Activated CD4-positive, alpha-beta T cell treated with anti-CD3 and anti-CD28 coated beads, Interleukin-2, Interleukin-4, amounts not matched to agents 100 ng/mL and 50 ng/mL, durations not matched to agents 16 hours and 8 hours (primary cell): Measurements from ENCODE around the gene VTA1.
"Not testable (repeated sequence)": the region's sequence is repeated elsewhere in the genome, so short reads cannot be mapped to it uniquely, and the experiment has no call there.

Source experiments
- DNase-seq: peaks from one replicate; pipeline ENCODE4 v3.0.0-alpha.2; 2020; ENCODE audit warnings: low spot score

Gene VTA1

DNA sequence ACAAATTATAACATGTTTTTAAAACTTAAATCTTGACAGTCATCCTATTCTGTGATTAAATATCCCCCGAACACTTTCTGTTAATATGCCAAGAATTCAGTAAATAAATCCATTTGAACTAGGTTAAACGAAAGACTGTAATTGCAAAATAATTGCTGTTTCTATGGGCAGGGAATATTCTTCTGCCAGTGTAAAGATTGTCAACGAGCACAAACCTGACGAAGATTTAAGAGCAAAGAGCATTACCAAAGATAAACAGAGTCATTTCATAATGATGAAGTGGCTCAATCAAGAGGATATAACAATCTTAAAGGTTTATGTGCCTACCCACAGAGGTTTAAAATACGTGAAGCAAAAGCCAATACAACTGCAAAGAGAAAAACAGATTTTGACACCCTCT, 78.5 kb downstream of the VTA1 start:
- no peak for DNase-seq

DNA sequence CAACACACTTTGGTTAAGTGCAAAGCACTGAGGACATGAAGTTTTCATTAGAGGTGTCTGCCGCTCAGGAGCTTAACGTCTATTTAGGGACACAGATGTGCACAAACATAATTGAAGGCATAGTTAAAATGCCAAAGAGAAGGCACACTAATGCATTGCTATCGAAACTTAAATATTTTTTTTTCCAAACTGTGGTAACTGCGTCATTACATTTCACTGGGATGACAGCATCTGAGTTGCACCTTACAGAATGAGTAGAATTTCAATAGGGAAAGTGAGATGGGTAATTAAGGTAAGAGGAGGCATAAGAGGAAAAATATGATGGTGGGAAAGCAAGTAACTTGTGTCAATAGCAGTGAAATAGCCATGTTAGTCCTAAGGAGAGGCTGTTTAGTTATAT, 79.7 kb downstream of the VTA1 start:
- DNase-seq: no peak

DNA sequence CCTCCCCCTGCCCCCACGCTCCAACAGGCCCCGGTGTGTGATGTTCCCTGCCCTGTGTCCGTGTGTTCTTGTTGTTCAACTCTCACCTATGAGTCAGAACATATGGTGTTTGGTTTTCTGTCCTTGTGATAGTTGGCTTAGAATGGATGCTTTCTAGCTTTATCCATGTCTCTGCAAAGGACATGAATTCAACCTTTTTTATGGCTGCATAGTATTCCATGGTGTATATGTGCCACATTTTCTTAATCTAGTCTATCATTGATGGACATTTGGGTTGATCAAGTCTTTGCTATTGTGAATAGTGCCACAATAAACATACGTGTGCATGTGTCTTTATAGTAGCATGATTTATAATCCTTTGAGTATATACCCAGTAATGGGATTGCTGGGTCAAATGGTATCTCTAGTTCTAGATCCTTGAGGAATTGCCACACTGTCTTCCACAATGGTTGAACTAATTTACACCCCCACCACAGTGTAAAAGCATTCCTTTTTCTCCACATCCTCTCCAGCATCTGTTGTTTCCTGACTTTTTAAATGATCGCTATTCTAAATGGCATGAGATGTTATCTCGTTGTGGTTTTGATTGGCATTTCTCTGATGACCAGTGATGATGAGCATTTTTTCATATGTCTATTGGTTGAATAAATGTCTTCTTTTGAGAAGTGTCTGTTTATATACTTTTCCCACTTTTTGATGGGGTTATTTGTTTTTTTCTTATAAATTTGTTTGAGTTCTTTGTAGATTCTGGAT, 82.6 kb downstream of the VTA1 start:
- DNase-seq: not testable (repeated sequence)

DNA sequence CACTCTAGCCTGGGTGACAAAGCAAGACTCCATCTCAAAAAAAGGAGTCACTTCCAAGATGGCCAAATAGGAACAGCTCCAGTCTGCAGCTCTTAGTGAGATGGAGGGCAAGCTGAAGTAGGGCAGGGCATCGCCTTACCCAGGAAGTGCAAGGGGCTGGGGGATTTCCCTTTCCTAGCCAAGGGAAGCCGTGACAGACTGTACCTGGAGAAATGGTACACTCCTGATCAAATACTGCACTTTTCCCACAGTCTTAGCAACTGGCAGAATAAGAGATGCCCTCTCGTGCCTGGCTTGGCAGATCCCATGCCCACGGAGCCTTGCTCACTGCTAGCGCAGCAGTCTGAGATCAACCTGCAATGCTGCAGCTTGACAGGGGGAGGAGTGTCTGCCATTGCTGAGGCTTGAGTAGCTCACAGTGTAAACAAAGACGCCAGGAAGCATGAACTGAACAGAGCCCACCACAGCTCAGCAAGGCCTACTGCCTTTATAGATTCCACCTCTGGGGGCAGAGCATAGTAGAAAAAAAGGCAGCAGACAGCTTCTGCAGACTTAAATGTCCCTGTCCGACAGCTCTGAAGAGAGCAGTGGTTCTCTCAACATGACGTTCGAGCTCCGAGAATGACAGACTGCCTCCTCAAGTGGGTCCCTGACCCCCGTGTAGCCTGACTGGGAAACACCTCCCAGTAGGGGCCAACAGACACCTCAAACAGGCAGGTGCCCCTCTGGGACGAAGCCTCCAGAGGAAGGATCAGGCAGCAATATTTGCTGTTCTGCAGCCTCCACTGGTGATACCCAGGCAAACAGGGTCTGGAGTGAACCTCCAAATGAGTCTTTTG, 85.4 kb downstream of the VTA1 start:
- peak; percentile 3 for DNase-seq

DNA sequence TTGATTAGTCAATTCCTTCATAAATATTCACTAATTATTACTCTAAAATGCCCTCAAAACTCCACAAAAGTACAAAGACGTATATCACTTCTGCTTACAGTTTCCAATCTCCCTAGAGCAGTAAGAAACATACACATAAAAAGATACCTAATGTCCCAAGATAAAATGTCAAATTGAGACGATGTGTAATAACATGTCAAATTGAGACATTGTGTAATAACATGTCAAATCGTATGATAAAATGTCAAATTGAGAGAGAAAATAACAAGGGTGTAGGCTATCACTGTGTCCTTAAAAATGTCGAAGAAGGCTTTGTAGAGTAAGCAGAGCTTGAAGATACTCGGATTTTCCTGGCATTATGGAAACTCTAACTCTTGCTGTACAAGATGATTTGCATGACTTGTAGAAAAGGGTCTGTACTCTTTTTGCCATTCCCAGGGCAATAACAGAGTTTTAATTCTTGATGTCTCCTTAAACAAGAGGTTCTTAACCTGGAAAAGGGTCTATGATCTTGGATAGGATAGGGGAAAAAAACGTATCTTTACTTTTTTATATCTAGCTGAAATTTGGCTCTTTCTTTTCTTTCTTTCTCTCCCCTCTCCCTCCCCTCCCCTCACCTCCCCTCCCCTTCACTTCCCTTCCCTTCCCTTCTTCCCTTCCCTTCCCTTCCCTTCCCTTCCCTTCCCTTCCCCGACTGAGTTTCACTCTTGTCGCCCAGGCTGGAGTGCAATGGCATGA, 87.1 kb downstream of the VTA1 start:
- DNase-seq: no peak

DNA sequence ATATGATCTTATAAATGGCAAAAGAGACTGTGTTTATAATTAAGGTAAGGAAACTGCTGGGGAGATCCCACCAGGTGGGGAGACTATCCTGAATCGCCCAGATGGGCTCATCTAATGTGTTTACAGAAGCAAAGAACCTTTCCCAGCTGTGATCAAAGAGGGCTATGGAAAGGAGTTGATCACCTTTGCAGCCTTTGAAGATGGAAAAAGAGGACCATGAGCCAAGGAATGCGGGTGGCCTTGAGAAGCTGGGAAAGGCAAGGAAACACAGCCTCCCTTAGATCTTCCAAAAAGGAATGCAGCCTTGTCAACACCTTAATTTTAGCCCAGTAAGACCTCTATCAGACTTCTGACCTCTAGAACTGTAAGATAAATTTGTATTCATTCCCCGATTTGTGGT, 88.2 kb downstream of the VTA1 start:
- DNase-seq: no peak

DNA sequence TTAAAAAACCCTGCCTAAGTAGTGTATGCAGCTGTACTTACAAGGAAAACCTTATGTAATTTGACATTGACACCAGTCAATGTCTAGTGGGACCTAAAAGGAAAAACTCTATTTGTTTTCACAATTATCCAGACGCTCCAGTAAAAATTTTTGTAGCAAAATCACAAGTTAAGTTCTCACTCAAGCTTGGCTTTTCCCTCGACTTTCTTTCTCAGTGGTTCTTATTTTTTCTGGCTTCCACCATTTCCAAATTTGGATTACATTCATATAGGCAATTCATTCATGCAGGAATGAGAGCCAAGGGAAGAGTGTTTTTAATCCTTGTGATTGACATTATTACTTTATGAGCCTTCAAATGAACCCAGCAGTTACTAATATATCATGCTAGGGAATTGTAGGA, 88.7 kb downstream of the VTA1 start:
- DNase-seq: no peak

DNA sequence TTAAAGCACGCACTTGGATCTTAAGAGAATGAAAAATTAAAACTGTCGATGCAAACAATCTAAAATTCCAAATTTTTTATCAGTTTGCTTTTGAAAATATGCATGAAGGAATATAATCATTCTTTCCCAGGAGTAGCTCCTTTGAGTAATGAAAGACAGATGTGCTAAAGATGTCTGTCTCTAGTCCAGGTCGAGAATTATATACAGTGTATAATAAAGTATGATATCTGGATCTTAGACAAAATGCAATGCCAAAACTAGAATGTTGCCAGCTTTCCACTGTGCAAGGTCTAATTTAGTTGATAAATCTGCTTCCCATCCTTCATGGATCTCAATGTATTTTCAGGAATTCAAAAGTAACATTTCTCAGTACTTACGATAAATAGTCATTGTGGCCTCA, 89.6 kb downstream of the VTA1 start:
- no peak for DNase-seq

DNA sequence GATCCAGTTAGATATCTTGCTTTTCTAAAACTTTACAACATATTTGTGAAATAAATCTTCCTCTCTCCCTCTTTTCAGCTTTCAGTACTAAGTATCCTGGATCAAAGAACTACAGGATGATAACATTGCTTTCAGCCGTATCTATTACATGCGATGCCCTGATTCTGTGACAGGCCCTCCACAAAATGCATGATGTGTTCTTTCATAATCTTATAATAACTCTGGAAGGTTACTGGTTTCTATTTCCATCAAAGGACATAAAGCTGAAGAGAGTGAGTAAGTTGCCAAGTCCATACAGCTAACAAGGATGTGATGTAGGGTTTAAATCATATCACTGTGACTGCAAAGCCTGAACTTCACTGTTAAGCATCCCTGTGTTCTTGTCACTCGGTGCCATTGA, 91.8 kb downstream of the VTA1 start:
- no peak for DNase-seq

DNA sequence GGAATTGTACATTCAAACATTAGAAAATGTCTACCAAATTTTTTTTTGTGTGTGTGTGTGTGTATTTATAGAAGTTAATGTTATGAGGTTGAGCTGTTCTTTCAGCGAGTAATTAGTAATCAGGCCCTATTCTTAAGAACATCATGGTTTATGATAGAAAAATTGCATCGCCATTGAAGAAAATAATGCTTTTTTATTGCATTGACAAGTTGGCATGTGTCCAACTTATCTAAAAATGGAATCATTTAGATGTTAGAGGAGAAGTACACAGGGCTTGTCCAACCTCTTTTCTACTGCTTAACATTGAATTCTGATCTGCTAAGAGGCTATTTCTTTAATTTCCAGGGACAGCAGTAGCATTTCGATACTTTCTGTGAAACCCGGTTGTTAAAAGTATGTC, 93.1 kb downstream of the VTA1 start:
- no peak for DNase-seq

DNA sequence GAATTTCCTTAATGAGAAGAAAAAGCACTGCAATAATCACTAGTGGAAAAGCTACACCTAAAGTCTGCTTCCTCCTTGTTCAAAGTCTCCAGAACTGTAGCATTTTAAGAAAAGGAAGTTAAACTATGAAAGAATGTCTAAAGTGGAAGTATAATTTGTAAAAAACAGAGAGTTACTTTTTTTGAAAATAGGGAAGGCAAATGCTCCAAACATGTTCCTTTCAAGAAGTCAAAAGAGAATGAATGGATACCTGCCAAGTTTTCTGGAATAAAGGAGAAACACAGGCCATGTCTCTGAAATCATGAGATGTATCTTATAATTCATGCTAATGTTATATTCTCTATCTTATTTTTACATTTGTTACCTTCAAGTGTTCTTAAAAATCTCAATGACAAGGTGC, 94.0 kb downstream of the VTA1 start:
- DNase-seq: no peak

DNA sequence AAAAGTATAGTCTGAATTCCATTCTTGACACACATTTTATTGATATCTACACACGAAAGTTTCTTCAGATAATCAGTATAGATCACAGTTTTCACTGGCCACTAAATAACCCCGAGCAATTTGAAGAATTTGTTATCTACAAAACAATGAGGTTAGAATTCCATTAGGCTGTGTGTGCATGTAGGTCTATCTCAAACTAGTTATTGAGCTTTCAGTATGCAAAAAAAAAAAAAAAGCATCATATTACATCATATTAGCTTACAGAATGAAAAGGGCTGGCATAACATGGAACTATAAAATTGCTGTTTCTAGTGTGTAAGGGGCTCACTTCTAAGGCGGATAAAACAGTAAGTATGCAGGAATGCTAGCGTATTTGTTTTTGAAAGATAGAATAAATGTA, 95.2 kb downstream of the VTA1 start:
- no peak for DNase-seq

DNA sequence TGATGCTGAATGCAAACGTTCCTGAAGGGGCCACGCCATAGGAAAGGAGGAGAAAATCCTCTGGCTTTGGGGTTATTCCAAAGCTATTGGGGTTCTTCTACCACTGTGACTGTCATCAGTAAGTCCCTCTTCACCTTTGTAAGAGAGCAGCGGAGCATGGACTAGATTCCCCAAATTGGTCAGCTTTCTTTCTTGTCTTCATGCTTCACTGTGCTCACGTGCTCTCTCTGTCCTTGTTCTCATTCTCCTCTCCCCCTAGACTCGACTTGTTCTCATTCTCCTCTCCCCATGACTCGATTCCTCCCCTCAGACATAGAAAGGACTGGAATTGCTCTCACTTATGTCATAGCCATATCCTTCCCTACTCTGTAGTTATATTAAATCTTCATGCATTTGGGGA, 99.9 kb downstream of the VTA1 start:
- no peak for DNase-seq

DNA sequence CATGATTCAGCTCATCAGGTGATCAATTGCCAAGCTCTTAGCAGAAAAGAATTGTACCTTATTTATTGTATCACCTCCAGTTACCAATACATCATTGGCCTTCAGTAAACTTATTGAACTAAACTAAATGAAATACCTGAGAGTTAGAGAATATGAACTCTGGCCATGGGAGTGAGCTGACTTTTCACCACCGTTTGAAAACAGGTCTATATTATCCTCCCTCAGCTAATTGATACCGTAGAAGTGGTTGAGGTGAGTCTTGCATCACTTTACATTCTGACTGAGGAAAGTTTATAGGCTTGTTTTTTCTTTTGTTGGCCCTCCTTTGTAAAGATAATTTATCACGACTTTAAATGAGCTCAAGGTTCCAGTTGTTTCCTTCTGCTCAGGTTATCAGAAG, 102.2 kb downstream of the VTA1 start:
- DNase-seq: no peak

DNA sequence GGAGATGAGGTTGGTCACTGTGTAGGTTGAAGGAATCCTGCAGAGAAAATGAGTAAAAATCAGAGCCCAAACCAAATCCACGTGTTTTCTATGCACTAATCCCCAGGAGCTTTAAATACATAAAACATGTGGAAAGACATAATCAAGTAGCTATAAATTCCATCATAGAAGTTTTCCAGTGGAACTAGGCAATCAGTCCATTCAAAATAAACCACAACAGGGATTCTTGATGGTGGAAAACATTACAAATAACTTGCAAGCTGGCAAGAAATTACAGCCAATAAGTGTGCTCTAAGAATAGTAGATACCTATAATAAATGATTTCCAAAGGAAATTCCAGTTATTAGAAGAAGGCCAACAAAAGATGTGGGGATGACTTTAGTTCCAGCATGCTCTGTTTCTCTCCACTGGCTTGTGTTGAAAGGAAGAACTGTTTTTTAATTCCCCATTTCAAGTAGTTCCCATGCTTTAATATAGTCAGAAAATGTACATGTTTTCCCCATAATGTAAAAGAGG, 104.9 kb downstream of the VTA1 start:
- DNase-seq: no peak

DNA sequence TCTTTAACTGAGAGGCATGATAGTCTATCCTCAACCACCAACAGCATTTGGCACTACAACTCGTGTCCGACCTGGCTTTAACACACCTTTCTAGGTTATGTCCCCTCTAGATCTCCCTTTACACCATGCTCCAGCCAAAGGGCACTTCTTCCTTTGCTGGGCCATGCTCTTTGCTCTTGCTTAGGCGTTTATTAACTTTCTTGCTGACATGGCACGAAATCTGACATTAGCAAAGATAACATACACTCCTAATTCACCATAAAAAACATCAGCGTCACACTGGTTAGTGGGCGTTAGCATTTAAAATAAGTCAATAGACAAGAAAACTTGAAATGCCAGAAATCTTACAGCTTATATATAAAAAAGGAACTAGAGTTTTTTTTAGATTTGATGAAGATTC, 107.5 kb downstream of the VTA1 start:
- DNase-seq: no peak

DNA sequence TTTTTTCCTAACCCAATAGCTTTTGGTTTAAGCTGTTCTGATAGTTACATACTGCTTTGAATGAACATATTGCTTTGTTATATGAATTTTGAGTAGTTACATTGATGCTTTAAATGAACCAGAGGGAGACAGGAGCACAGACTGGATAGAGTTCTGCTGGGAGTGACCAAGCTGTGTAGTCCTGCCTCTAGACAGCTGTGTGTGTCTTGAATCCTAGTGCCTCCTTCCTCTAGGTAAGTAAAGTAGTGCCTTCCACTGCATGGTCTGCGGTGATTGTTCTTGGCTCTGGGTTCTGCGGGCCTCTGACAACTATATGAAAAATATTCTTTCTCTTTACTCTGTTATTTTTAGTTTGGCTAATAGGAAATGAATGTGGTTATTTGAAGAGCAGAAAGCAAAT, 108.7 kb downstream of the VTA1 start:
- DNase-seq: no peak

DNA sequence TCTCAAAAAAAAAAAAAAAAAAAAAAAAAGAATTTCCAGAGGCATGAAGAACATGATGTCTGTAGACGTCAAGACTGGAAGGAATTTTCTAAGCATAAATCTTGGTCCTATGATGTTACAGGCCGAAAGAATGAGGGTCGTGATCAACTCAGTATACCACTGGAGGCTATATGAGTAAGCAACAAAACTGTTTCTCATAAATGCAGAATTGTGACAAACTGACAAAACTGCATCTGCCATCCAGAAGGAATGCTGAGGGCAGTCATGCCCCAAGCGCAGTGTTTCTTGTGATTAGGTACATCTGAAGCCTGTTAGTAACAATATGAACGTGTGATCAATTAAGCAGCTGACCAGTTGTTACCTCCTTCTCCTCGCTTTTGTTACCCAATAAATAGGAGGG, 111.2 kb downstream of the VTA1 start:
- DNase-seq: no peak

DNA sequence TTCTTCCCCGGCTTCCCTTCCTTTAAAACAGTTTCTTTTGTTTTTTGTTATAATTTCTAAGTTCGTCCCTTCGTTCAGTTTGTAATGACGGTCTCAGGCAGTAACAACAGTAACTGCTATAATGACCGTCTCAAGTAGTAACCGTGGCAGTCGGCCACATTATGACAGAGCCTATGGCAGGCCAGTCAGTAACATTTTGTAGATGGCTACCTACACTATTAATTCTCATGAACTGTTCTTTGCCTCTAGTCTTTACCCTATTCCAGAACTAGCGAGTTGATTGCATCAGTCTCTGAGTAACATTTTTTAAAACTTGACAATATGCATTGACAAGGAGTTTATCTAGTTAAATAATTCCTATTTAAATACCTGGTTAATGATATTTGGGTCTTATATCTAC, 111.7 kb downstream of the VTA1 start:
- no peak for DNase-seq

DNA sequence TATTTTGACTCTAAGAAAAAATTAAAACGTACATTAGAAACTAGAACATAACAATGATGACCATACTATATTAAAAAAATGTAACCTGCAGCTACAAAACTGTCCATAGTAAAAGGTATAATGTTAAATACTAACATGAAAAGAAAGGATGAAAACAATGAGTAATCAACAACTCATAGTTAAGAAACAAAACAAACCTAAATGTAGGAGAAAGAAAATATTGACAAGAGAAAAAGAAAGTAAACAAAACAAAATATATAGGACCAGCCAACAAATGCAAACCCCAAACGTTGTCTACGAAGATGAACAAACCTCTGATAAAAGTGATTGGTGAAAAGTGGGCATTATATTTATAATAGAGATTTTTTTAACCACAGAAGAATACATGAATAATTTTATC, 113.7 kb downstream of the VTA1 start:
- DNase-seq: no peak

DNA sequence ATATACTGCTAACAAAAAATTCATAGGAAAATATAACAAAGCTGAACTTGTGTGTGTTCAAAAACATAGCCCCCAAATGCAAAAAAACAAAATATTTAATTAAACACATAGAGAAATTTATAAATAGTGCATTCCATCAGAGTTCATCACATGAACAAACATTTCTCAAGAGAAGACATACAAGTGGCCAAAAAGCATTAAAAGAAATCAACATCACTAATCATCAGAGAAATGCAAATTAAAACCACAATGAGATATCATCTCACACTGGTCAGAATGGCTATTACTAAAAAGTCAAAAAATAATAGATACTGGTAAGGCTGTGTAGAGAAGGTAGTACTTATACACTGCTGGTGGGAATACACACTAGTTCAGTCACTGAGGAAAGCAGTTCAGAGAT, 115.2 kb downstream of the VTA1 start:
- no peak for DNase-seq

DNA sequence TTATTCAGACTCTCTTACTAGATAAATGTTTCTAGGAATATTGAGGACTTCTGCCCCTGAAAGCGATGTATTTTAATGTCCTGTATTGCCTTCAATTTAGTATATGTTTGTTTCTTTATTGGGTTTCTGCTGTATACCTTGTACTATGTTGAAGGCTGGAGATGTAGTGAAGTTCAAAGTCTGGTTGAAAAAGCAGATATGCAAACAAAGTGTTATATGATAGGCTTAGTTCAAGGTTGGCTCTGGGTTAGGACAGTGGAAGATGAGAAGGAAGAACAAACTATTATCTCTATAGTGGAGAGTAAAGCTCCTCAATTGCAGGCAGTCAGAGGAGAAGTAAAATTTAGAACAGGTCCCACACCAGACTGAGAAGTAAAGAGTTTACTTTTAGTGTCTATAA, 118.4 kb downstream of the VTA1 start:
- no peak for DNase-seq

DNA sequence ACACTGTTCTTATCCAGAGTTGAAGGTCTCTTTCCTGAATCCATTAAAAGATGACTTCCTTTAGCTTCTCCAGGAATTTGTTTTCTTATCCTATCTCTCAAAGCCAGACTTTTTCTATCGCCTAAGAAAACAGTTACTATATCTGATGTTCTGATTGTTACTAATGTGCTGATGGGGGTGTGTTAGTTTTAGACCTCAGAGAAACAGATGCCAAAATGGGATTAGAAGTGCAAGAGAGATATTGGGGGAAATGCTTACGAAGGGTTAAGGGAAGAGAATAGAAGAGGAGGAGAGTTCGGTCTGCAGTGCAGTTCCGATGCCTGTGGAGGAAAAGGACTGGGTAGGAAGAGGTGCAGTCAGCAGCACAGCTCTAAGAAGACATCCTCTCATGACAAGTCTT, 119.0 kb downstream of the VTA1 start:
- DNase-seq: no peak
